Tibial nerve (tissue), 4 donors: ENCODE results near the gene ZFY.

Source experiments
- EP300 ChIP-seq, 2 donors: sonication (generic); formaldehyde crosslinking; IDR thresholded peaks; one replicate each; pipeline ENCODE4 v1.6.1; 2017; ENCODE audit warnings: antibody characterized with exemption in 2 of 2, mild to moderate bottlenecking in 1 of 2
- TF ChIP-seq, protein P1 (sequence below), 5 experiments: fragments of 200-600 bp in 3 of 5; fragments of 450-650 bp in 2 of 5; sonication (generic) in 3 of 5; IDR thresholded peaks; one replicate each; pipeline ENCODE4 v1.5.1; 2016 to 2019; ENCODE audit warnings: antibody characterized with exemption in 5 of 5, mild to moderate bottlenecking in 3 of 5, moderate library complexity in 2 of 5

DNA sequence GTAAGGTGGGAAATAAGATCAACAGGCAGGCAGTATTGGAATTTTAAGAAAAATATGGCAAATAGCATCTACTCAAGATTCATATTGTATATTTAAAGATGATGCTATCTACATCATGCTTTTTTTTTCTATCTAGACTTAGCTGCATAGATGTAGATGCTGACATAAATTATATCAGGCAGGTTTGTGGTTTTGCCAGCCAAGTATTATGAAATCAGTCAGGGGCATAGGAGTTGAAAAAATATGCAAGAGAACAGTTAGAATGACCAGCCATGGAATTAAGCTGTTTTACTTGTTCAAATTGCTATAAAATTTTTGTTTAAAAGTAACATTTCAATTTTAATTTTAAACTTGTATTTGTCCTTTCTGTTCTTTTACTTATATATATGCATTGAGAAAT lies 34.4 kb downstream of the ZFY start:
- TF ChIP-seq EP300 (IDR thresholded peaks at IDR 0.05), result no peak
- TF ChIP-seq, protein P1, sequence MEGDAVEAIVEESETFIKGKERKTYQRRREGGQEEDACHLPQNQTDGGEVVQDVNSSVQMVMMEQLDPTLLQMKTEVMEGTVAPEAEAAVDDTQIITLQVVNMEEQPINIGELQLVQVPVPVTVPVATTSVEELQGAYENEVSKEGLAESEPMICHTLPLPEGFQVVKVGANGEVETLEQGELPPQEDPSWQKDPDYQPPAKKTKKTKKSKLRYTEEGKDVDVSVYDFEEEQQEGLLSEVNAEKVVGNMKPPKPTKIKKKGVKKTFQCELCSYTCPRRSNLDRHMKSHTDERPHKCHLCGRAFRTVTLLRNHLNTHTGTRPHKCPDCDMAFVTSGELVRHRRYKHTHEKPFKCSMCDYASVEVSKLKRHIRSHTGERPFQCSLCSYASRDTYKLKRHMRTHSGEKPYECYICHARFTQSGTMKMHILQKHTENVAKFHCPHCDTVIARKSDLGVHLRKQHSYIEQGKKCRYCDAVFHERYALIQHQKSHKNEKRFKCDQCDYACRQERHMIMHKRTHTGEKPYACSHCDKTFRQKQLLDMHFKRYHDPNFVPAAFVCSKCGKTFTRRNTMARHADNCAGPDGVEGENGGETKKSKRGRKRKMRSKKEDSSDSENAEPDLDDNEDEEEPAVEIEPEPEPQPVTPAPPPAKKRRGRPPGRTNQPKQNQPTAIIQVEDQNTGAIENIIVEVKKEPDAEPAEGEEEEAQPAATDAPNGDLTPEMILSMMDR (IDR thresholded peaks at IDR 0.05), result no peak
